Lower lobe of right lung (tissue), 2 donors: ENCODE measurements around the gene WWP2. TPM values are rescaled to one million over a fixed set of nuclear protein-coding genes. Genes with fewer than 3 reads are reported as not detected.
A peak's percentile ranks its signal among the peaks of the same experiment; 100 is the strongest.

Experiments used
- ATAC-seq, 2 donors: fragments of 200-7000 bp; cut with Tn5 transposase; one replicate each; pipeline ENCODE4 v1.9.1; 2020 to 2022; ENCODE audit warnings: mild to moderate bottlenecking in 2 of 2, moderate library complexity in 2 of 2
- DNase-seq: peaks from one replicate; pipeline ENCODE4 v3.0.0-alpha.2; 2020
- H3K27ac ChIP-seq: fragments of 200-600 bp; one replicate; pipeline ENCODE4 v1.8.0; 2022
- H3K27me3 ChIP-seq: fragments of 200-600 bp; one replicate; pipeline ENCODE4 v1.8.0; 2022; ENCODE audit warnings: low read depth
- H3K36me3 ChIP-seq: fragments of 200-600 bp; one replicate; pipeline ENCODE4 v1.8.0; 2022; ENCODE audit warnings: mild to moderate bottlenecking
- H3K4me1 ChIP-seq: fragments of 200-600 bp; one replicate; pipeline ENCODE4 v1.8.0; 2022
- H3K4me3 ChIP-seq: fragments of 200-600 bp; one replicate; pipeline ENCODE4 v1.8.0; 2022; ENCODE audit warnings: mild to moderate bottlenecking
- H3K9me3 ChIP-seq: fragments of 200-600 bp; one replicate; pipeline ENCODE4 v1.8.0; 2022
- CTCF ChIP-seq: fragments of 200-600 bp; IDR thresholded peaks from one replicate; pipeline ENCODE4 v1.8.0; 2022; ENCODE audit warnings: antibody characterized with exemption, mild to moderate bottlenecking
- intact Hi-C: fragments of 100-400 bp; cut with DNase I; formaldehyde crosslinking; loops from one replicate; pipeline ENCODE4 v1.11.0; 2022
- total RNA-seq: library from RNA; stranded (reverse); fragmentation: NEBNext Ultra II Directional; extraction: Animal tissue kit (Norgen Biotek cat#: 25700); gene quantifications from one replicate; pipeline ENCODE4 v1.2.1, GENCODE V29; 2021
- donor health status: DM: no; HTN: yes; CAD: no; lungs with severe emphysema.

WWP2 gene
- total RNA-seq, 1 donor from 2014 or later = 83.7 TPM

DNA sequence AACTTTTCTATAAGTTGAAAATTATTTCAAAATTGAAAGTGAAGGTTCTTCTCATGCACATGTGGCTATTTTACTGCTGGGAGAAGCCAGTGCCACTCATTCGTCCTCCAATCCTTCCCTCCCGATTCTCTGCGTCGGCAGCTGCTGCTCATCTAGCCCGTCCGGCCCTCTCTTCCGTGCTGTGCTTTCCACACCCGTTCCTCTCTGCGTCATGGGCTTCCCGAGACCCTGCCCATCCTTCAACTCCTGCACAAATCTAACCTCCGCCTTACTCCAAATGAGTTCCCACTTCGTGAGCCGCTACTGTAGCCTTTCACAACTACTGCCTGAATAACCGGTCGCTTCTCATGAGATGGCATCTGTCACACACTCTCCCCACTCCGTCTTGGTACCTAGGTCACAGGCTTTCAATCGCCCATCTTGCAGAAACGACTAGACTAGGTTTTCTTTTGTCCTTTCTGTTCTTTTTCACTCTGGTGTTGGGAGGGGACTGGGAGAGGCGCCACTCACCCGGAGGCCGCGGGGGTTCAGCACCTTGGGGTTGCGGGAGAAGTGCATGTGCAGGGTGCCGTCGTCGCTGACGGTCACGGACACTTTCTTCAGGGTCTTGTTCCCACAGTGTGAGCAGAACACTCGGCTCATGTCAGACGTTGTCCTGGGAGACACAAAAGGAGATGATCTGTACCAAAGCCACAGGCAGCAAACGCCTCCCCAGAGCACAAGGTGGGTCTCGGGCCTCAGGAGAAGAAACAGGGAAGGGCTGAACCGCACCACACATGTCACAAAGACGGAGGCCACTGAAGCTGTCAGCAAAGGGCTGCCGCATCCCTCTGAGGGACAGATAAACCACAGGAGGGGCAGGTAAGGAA is 17.5 kb upstream of the WWP2 start:
- intact Hi-C loops = no loop called here
- peaks cover 99% of the 10 kb centered on the region for H3K36me3 ChIP-seq
- peaks cover 5% of the 10 kb centered on the region for H3K4me1 ChIP-seq
- DNase-seq = no peak
- H3K4me3 ChIP-seq = no peak overlapping the region
- TF ChIP-seq CTCF = no peak
- H3K27me3 ChIP-seq = no peaks in the 10 kb centered on the region
- no peaks in the 10 kb centered on the region for H3K9me3 ChIP-seq
- H3K27ac ChIP-seq = no peak overlapping the region
- no peak for ATAC-seq

- Histone ChIP-seq H3K27ac (no peak overlapping the region), H3K4me1 (peaks cover 5% of the 10 kb centered on the region), H3K36me3 (peaks cover 100% of the 10 kb centered on the region), H3K27me3 (no peaks in the 10 kb centered on the region), H3K9me3 (no peaks in the 10 kb centered on the region), H3K4me3 (no peak overlapping the region)
- ATAC-seq = no peak
- TF ChIP-seq CTCF = no peak
- intact Hi-C loops = no loop called here
- no peak for DNase-seq
Measured at GRCh38 chr16:69745232-69745612, 16.9 kb upstream of the WWP2 start.

- DNase-seq = no peak
- peaks cover 5% of the 10 kb centered on the region for H3K4me1 ChIP-seq
- H3K4me3 ChIP-seq = no peak overlapping the region
- no peaks in the 10 kb centered on the region for H3K27me3 ChIP-seq
- peaks cover 100% of the 10 kb centered on the region for H3K36me3 ChIP-seq
- ATAC-seq = peak in 1 of 2 donors; percentile 50
- intact Hi-C loops = no loop called here
- H3K9me3 ChIP-seq = no peaks in the 10 kb centered on the region
- TF ChIP-seq CTCF = no peak
- no peak overlapping the region for H3K27ac ChIP-seq
Measured at GRCh38 chr16:69745959-69746358, 16.2 kb upstream of the WWP2 start.

DNA sequence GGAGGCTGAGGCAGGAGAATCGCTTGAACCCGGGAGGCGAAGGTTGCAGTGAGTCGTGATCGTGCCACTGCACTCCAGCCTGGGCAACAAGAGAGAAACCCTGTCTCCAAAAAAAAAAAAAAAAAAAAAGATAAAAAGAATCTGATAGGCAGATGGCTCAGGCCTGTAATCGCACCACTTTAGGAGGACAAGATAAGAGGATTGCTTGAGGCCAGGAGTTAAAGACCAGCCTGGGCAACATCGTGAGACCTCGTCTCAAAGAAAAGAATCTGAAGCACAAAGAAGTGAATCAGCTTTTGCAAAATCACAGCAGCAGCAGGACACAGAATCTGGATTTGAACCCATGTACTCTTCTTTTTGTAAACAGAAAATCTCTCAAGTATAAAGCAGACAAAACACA is 15.0 kb upstream of the WWP2 start:
- no peak for DNase-seq
- H3K4me3 ChIP-seq = no peak overlapping the region
- no peak overlapping the region for H3K27ac ChIP-seq
- H3K27me3 ChIP-seq = no peaks in the 10 kb centered on the region
- intact Hi-C loops = no loop called here
- H3K4me1 ChIP-seq = no peaks in the 10 kb centered on the region
- H3K36me3 ChIP-seq = peaks cover 100% of the 10 kb centered on the region
- no peaks in the 10 kb centered on the region for H3K9me3 ChIP-seq
- TF ChIP-seq CTCF = no peak
- no peak for ATAC-seq

DNA sequence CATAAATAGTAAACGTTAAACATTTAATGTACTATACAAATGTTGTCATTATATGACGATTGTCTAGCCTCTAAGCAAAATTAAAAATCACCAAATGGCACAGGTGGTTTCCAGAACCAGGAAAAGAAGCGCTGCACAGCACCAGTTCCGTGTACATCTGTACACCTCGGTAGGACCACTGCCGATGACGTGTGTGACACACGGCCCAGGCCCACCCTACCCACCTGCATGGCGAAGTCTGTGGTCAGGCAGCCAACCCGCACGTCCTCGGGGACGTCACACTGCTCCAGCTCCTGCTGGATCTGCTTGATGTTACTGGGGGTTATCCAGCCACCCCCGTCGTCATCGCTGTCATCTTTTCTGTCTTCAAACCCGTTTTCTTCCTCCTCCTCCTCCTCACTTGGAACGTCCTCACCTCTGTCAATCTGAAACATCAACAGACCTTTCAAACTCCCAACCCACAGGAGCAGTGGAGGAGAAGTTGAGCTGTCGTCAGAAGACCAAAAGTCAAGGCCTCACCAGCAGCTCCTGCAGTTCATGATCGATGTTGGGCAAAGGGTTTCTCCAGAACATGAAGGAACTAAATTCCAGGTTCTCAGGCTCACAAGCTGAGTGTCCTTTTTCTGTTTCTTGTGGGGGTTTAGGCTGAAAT is 13.3 kb upstream of the WWP2 start:
- ATAC-seq (peak in 1 of 2 donors; percentile 27), DNase-seq (no peak)
- no peak for TF ChIP-seq CTCF
- intact Hi-C loops = no loop called here
- Histone ChIP-seq H3K27me3 (no peaks in the 10 kb centered on the region), H3K27ac (no peak overlapping the region), H3K4me1 (peaks cover 16% of the 10 kb centered on the region), H3K4me3 (no peak overlapping the region), H3K9me3 (no peaks in the 10 kb centered on the region), H3K36me3 (peaks cover 90% of the 10 kb centered on the region)
